Vagina (tissue), 2 donors: ENCODE data around the gene SPECC1L.

Experiments used
- CTCF ChIP-seq, 3 experiments: fragments of 450-650 bp in 2 of 3; fragments of 200-600 bp in 1 of 3; sonication (generic) in 1 of 3; IDR thresholded peaks; one replicate each; pipeline ENCODE4 v1.5.1; 2017 to 2019; ENCODE audit warnings: antibody characterized with exemption in 3 of 3, mild to moderate bottlenecking in 2 of 3, moderate library complexity in 2 of 3
- POLR2A ChIP-seq, 2 donors: fragments of 450-650 bp; IDR thresholded peaks; one replicate each; pipeline ENCODE4 v1.6.1; 2017; ENCODE audit warnings: antibody characterized with exemption in 2 of 2, mild to moderate bottlenecking in 2 of 2, moderate library complexity in 2 of 2
- POLR2AphosphoS5 ChIP-seq, 2 donors: sonication (generic); formaldehyde crosslinking; IDR thresholded peaks; one replicate each; pipeline ENCODE4 v1.9.0; 2017; ENCODE audit warnings: antibody characterized with exemption in 2 of 2, mild to moderate bottlenecking in 2 of 2, low read depth in 1 of 2; ENCODE audit not compliant: insufficient read depth in 1 of 2

- TF ChIP-seq POLR2A (IDR thresholded peaks at IDR 0.05), result no peak
- TF ChIP-seq CTCF (IDR thresholded peaks at IDR 0.05), result no peak
- no peak for TF ChIP-seq POLR2AphosphoS5 (IDR thresholded peaks at IDR 0.05; ENCODE audit: insufficient read depth in 1 of 2, low read depth in 1 of 2)
Measured at GRCh38 chr22:24420977-24421343, 150.3 kb downstream of the SPECC1L start.
